ENCODE results near the gene ABCG8. TPM values are rescaled to one million over a fixed set of nuclear protein-coding genes. Genes with fewer than 3 reads are reported as not detected.

Gene ABCG8
- total and polyA plus RNA-seq, 2 experiments from 2014 or later = 4.7 to 6.5 TPM

GRCh38 chr2:43831543-43832294 is 7.1 kb upstream of the ABCG8 start:
- Histone ChIP-seq H3K36me3 (replicated peaks; ENCODE audit: insufficient read depth, low read depth) (no peaks in the 10 kb centered on the region), H3K27me3 (peaks cover 14% of the 10 kb centered on the region), H3K4me3 (no peak overlapping the region), H3K4me2 (peak overlapping the region; percentile 72), H4K20me1 (ENCODE audit: insufficient read depth, poor library complexity, severe bottlenecking) (no peaks in the 10 kb centered on the region), H3K9me3 (ENCODE audit: low read depth) (no peaks in the 10 kb centered on the region), H3K9me2 (replicated peaks; ENCODE audit: insufficient read depth) (no peaks in the 10 kb centered on the region), H3K27ac (no peak overlapping the region), H2AFZ (no peak overlapping the region), H3K4me1 (ENCODE audit: insufficient read depth) (no peaks in the 10 kb centered on the region), H3K79me2 (no peaks in the 10 kb centered on the region)
- TF ChIP-seq EZH2 (IDR thresholded peaks at IDR 0.05; ENCODE audit: borderline replicate concordance) (no peak), EZH2phosphoT487 (IDR thresholded peaks at IDR 0.05; ENCODE audit: low read depth, severe bottlenecking, unreplicated experiment) (no peak), CTCF (IDR thresholded peaks at IDR 0.05; ENCODE audit: poor library complexity) (no peak)
- no peak for DNase-seq (ENCODE audit: low spot score)
- WGBS (ENCODE audit: low lambda C conversion rate, missing lambda C conversion rate) = 61% methylated on average over 39 of the region's 54 CpGs

DNA sequence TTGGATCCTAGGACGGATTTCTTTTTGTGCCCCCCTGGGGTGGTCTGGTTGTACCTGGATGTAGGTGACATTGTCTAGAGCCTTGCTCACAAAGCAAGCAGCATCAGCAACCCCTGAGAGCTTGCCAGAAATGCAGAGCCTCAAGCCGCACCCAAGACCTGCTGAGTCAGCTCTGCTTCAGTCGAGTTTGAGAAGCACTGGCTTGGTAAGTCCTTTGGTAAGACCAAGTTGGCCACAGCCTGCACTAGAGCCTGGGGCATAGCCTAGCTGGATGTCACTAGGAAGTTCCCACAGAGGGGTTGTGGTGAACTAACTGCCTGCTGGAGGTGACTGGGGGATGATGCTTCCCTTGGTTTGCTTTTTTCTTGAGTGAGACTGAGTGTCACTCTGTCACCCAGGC is 6.3 kb upstream of the ABCG8 start:
- Histone ChIP-seq H3K79me2 (no peaks in the 10 kb centered on the region), H3K27ac (no peak overlapping the region), H3K4me3 (no peak overlapping the region), H3K36me3 (replicated peaks; ENCODE audit: insufficient read depth, low read depth) (no peaks in the 10 kb centered on the region), H2AFZ (no peak overlapping the region), H4K20me1 (ENCODE audit: insufficient read depth, poor library complexity, severe bottlenecking) (no peaks in the 10 kb centered on the region), H3K9me3 (ENCODE audit: low read depth) (no peaks in the 10 kb centered on the region), H3K27me3 (peaks cover 14% of the 10 kb centered on the region), H3K4me2 (no peak overlapping the region), H3K4me1 (ENCODE audit: insufficient read depth) (no peaks in the 10 kb centered on the region), H3K9me2 (replicated peaks; ENCODE audit: insufficient read depth) (no peaks in the 10 kb centered on the region)
- no peak for TF ChIP-seq EZH2phosphoT487 (IDR thresholded peaks at IDR 0.05; ENCODE audit: low read depth, severe bottlenecking, unreplicated experiment)
- TF ChIP-seq EZH2 (IDR thresholded peaks at IDR 0.05; ENCODE audit: borderline replicate concordance) = no peak
- TF ChIP-seq CTCF (IDR thresholded peaks at IDR 0.05; ENCODE audit: poor library complexity) = no peak
- 74% methylated on average over 3 of the region's 3 CpGs for WGBS (ENCODE audit: low lambda C conversion rate, missing lambda C conversion rate)
- DNase-seq (ENCODE audit: low spot score) = no peak

DNA sequence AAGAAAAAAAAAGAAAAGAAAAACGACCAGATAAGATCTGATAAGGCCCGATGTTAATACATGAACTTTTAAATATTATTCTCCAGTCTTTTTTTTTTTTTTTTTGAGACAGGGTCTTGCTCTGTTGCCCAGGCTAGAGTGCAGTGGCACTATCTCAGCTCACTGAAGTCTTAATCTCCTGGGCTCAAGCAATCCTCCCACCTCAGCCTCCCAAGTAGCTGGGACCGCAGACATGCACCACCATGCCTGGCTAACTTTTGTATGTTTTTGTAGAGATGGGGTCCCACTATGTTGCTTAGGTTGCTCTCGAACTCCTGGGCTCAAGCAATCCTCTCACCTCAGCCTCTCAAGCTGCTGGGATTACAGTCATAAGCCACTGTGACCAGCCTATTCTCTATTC is 1.7 kb upstream of the ABCG8 start:
- no peak overlapping the region for H3K4me2 ChIP-seq
- no peak overlapping the region for H3K4me3 ChIP-seq
- no peaks in the 10 kb centered on the region for H3K79me2 ChIP-seq
- H4K20me1 ChIP-seq (ENCODE audit: insufficient read depth, poor library complexity, severe bottlenecking) = no peaks in the 10 kb centered on the region
- H3K27ac ChIP-seq = no peak overlapping the region
- no peaks in the 10 kb centered on the region for H3K9me2 ChIP-seq (replicated peaks; ENCODE audit: insufficient read depth)
- H3K27me3 ChIP-seq = no peaks in the 10 kb centered on the region
- no peaks in the 10 kb centered on the region for H3K9me3 ChIP-seq (ENCODE audit: low read depth)
- no peaks in the 10 kb centered on the region for H3K4me1 ChIP-seq (ENCODE audit: insufficient read depth)
- no peak for DNase-seq (ENCODE audit: low spot score)
- H2AFZ ChIP-seq = no peak overlapping the region
- TF ChIP-seq CTCF (IDR thresholded peaks at IDR 0.05; ENCODE audit: poor library complexity) = no peak
- TF ChIP-seq EZH2phosphoT487 (IDR thresholded peaks at IDR 0.05; ENCODE audit: low read depth, severe bottlenecking, unreplicated experiment) = no peak
- TF ChIP-seq EZH2 (IDR thresholded peaks at IDR 0.05; ENCODE audit: borderline replicate concordance) = no peak
- H3K36me3 ChIP-seq (replicated peaks; ENCODE audit: insufficient read depth, low read depth) = no peaks in the 10 kb centered on the region
- 85% methylated on average over 4 of the region's 4 CpGs for WGBS (ENCODE audit: low lambda C conversion rate, missing lambda C conversion rate)

All from hepatocyte (in vitro differentiated cells).